ENCODE results near the gene MASP1.
"Not testable (repeated sequence)": the region's sequence is repeated elsewhere in the genome, so short reads cannot be mapped to it uniquely, and the experiment has no call there.

MASP1 gene

DNA sequence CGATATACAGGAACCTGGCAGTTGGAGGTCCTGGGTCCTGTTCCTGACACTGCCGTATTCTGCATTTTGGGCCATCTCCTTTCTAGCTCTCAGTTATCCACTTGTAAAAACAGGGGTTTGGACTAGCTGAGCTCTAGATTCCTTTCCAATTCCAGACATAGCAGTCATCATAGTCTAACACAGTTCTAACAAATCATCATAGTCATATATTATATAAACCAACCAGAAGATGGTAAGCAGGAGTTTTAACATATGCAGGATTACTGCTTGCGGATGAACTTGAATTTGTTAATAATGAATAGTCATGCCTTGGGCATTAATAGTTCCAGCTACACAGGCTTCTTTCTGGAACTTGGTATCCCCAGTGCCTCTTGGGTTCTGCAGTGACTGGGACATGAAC, 26.6 kb downstream of the MASP1 start:
- no peak for DNase-seq

- no peak for DNase-seq
Measured at GRCh38 chr3:187264021-187264420, 27.5 kb downstream of the MASP1 start.

DNA sequence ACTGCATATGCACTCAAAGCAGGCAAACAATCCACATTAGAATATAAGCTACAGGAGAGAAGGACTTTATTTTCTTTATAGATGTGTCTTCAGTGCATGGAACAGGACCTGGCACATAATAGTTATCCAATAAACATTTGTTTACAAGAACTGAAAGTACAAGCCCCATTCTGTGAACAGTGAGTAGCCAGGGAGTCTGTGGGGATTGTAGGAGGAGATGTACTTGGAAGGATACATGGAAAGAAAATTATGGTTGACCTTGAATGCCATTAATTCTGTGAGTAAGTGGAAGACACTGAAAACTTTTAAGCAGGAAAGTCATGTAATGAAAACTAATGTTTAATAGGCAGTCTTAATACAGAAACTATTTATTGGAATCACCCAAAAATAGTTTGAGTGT, 28.3 kb downstream of the MASP1 start:
- no peak for DNase-seq

- DNase-seq: no peak
Measured at GRCh38 chr3:187262360-187262759, 29.2 kb downstream of the MASP1 start.

GRCh38 chr3:187261541-187261969, 30.0 kb downstream of the MASP1 start:
- DNase-seq: no peak

GRCh38 chr3:187259171-187259570, 32.4 kb downstream of the MASP1 start:
- DNase-seq: no peak

GRCh38 chr3:187257992-187258692, 33.4 kb downstream of the MASP1 start:
- no peak for DNase-seq

DNA sequence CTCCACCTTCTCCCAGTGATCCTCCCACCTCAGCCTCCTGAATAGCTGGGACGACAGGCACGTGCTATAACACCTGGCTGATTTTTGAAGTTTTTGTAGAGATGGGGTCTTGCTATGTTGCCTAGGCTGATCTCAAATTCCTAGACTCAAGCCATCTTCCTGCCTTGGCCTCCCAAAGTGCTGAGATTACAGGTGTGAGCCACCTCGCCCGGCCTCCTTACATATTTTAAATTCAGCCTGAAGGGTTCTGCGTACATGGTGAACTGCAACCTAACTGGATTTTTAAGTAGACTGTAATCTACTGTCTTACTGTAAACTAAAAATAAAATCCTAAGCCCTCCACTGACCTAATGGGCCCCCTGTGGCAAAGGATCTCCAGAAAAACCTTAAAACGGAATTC, 34.1 kb downstream of the MASP1 start:
- DNase-seq: no peak

DNA sequence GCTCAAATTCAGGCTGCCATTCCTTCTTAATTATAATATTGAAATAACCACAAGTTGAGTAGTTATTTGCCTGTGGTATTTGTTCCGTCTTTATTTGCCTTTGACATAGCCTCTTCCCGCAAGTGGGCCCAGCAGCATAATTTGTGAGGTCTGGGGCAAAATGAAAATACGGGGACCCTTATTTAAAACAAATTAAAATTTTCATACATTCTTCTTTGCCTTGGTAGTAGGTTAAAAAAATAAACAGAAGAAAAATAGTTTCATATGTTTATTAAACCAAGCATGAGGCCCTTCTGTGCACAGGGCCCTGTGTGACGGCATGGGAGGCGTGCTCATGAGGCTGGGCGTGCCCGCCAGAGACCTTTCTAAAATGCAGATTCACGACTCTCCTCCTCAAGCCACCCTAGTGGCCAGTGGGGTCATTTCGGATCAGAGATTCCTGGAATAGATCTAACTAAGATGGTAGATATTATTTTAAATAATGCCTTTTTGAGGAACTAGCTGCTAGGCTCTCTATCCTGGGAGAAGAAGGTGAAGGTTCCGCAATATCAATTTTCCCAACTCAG, 35.4 kb downstream of the MASP1 start:
- no peak for DNase-seq

GRCh38 chr3:187255314-187255713, 36.2 kb downstream of the MASP1 start:
- no peak for DNase-seq

DNA sequence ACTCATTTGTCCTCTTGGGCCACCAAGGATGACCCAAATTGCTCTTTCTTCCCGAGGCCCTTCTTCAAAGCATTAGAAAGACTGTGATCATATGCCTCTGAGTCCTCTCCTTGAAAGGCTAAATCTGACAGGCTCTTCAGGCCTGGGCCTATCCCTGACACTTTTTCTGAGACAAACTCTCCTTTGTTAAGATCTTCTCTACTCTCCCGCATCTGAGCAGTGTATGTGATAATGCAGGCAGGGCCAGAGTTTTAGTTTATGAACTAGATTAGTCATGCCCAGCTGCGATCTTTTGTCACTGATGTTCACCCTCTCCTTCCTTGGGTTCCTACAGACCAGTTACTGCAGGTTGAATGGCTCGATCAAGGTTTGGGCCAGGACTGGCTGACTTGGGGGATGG, 39.2 kb downstream of the MASP1 start:
- no peak for DNase-seq

GRCh38 chr3:187251599-187251998, 39.9 kb downstream of the MASP1 start:
- no peak for DNase-seq

DNA sequence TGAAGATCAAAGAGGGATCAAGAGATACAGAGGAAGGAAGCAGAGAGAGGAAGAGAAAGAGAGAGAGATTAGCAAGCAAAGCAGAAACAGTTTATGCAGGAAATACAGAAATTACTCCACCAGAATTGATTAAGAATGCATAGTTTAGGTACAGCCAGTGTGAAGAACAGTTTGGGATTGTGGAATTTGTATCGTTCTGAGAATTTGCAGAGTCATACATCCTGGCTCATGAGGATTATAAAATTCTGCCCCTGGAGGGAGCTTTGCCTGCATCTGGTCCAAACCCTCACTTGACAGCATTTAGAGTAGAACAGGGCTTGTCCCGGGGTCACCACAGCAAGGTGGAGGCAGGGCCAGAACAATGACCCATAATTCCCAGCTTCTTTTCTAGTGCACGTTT, 44.1 kb downstream of the MASP1 start:
- DNase-seq: no peak

GRCh38 chr3:187243933-187244524, 47.5 kb downstream of the MASP1 start:
- DNase-seq: no peak

GRCh38 chr3:187242900-187243299, 48.6 kb downstream of the MASP1 start:
- no peak for DNase-seq

GRCh38 chr3:187242435-187242834, 49.1 kb downstream of the MASP1 start:
- no peak for DNase-seq

GRCh38 chr3:187238835-187239234, 52.7 kb downstream of the MASP1 start:
- DNase-seq: not testable (repeated sequence)

DNA sequence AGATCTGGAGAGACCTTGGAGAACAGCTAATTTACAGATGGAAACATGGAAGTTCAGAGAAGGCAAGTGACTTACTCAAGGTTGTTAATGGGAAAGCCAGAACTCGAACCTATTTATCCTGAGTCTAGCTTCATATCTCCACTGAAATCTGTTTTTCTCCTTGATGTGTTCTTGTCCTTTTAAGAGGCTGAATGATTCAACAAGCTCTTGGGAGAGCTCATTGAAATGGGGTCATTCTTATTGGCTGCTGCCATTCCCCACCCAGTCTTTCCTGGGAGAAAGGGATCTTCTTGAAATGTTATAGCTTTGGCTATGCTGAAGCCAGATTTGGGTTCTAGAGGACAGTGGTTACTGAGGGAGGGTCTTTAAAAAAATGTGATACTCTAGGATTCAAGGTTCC, 53.3 kb downstream of the MASP1 start:
- DNase-seq: no peak

GRCh38 chr3:187237741-187238140, 53.8 kb downstream of the MASP1 start:
- no peak for DNase-seq

DNA sequence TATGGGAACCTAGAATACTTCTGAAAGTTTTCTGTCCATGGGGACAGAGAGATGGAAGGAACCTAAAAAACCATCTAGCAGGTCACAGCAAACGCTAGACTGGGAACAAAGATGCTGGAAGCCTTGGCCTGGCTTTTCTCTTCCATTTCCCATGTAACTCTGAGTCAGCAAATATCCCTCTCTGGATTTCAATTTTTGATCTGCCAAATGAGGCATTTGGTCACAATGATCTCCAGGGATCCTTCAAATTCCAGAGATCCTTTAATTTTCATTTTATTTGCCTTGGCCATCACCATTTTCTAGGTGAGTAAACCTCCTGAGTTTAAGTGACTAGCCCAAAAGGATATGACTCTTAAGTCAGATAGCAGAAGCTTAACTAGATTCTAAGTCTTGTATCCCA, 54.6 kb downstream of the MASP1 start:
- DNase-seq: no peak

- no peak for DNase-seq
Measured at GRCh38 chr3:187230011-187230410, 61.5 kb downstream of the MASP1 start.

DNA sequence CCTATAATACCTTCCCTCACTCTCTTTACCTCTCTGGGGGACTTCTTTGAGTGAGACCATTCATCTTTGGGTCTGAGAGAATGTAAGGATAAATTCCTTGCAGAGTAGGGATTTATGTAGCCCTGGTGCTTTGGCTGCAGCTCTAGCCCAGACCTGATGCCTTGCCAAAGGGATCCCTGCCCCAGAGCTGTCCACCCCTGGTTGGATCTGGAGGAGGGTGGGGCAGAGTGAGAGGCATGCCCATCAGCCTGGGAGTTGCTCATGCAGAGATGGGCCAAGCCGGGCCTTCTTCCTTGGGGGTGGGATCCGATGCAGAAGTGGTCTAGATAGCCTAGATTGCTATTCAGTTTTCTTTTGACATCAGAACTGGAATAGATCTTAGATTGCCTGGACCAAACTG, 62.8 kb downstream of the MASP1 start:
- no peak for DNase-seq

DNA sequence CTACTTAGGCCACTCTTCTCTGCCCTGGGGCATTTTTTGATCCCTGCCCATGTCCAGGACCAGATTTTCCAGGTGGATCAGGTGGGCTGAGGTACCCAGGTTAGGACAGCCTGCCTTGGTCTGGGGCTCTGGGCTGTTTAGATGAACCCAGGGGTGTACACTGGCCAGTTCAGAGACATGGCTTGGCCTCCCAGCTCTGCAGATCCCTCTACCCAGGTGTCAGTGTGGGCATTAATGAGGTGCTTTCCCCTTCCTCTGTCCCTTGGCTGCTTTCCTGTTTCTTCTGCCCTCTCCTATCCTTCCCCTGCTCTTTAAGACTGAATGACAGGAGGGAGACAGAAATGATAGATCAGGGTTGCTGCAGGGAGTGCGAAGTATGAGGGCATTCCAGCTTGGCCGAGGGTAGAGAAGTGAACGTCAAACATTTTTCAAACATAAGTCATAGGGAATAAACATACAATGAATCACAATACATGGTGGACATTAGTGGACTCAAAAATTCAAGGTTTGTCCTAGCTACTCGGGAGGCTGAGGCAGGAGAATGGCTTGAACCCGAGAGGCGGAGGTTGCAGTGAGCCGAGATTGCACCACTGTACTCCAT, 63.8 kb downstream of the MASP1 start:
- DNase-seq: no peak

GRCh38 chr3:187223799-187224198, 67.7 kb downstream of the MASP1 start:
- no peak for DNase-seq
